H1 (cell line): ENCODE measurements around the gene CCDC86. TPM values are rescaled to one million over a fixed set of nuclear protein-coding genes. Genes with fewer than 3 reads are reported as not detected.

Experiments used
- CTCF ChIA-PET: fragments of 300-600 bp; sonication (Branson Sonifier 250); formaldehyde crosslinking; loops from one replicate; lab custom pipeline; 2021; ENCODE audit not compliant: partially characterized antibody; lab: Charles Lee
- POLR2A ChIA-PET: fragments of 300-600 bp; sonication (Branson Sonifier 250); formaldehyde crosslinking; loops from one replicate; lab custom pipeline; 2021; ENCODE audit warnings: inconsistent platforms; ENCODE audit not compliant: partially characterized antibody; lab: Charles Lee
- DNase-seq, 2 experiments: peaks; one replicate each; pipeline versions ENCODE4 v3.0.0 to v3.0.0-alpha.2; 2010 to 2022; ENCODE audit warnings: low spot score in 2 of 2, low read depth in 1 of 2, mixed read lengths in 1 of 2
- FAIRE-seq: peaks from 2 replicates; lab custom pipeline; 2011; peaks lifted over from hg19 to GRCh38; lab: Jason Lieb, UNC
- H2AFZ ChIP-seq: 2 replicates; pipeline ENCODE4 v1.8.1; 2012; ENCODE audit warnings: low read length, inconsistent platforms
- H2AK5ac ChIP-seq: 2 replicates; pipeline ENCODE4 v1.6.1; 2013; ENCODE audit warnings: low read depth, low read length
- H2BK120ac ChIP-seq: replicated peaks from 2 replicates; pipeline ENCODE3; 2013; ENCODE audit warnings: low read depth, low read length, inconsistent platforms
- H2BK12ac ChIP-seq: 2 replicates; pipeline ENCODE4 v1.6.1; 2013; ENCODE audit warnings: low read depth, low read length
- H2BK15ac ChIP-seq: 2 replicates; pipeline ENCODE4 v1.6.1; 2013; ENCODE audit warnings: low read length
- H2BK20ac ChIP-seq: 2 replicates; pipeline ENCODE4 v1.6.1; 2013; ENCODE audit warnings: low read length
- H2BK5ac ChIP-seq: 2 replicates; pipeline ENCODE4 v1.6.1; 2013; ENCODE audit warnings: low read depth, low read length
- H3K14ac ChIP-seq: 2 replicates; pipeline ENCODE4 v1.6.1; 2013; ENCODE audit warnings: inconsistent platforms; ENCODE audit not compliant: insufficient read length
- H3K18ac ChIP-seq: 2 replicates; pipeline ENCODE4 v1.6.1; 2013; ENCODE audit warnings: low read length; ENCODE audit errors: extremely low read depth
- H3K23ac ChIP-seq: 2 replicates; pipeline ENCODE4 v1.6.1; 2013; ENCODE audit warnings: inconsistent platforms; ENCODE audit not compliant: insufficient read length
- H3K23me2 ChIP-seq: 2 replicates; pipeline ENCODE4 v1.6.1; 2013; ENCODE audit warnings: low read depth, low read length
- H3K27ac ChIP-seq: 2 replicates; pipeline ENCODE4 v1.6.1; 2011; ENCODE audit warnings: low read depth, low read length, inconsistent platforms
- H3K27me3 ChIP-seq, 4 experiments: replicated peaks in 1 of 4; 1 replicate in 1 of 4; 2 replicates in 3 of 4; pipeline versions ENCODE4 v1.6.1 to v1.8.1; 2011 to 2013; ENCODE audit warnings: low read length in 3 of 4, mild to moderate bottlenecking in 3 of 4, inconsistent platforms in 2 of 4, mixed read lengths in 2 of 4, moderate library complexity in 1 of 4; ENCODE audit not compliant: control insufficient read depth in 3 of 4, insufficient read depth in 3 of 4; ENCODE audit errors: extremely low read depth in 1 of 4
- H3K36me3 ChIP-seq, 4 experiments: 2 replicates each; pipeline versions ENCODE4 v1.6.1 to v1.8.1; 2011 to 2013; ENCODE audit warnings: mild to moderate bottlenecking in 4 of 4, low read length in 3 of 4, moderate library complexity in 2 of 4, control low read depth in 1 of 4, inconsistent platforms in 1 of 4; ENCODE audit not compliant: insufficient read depth in 4 of 4, control insufficient read depth in 2 of 4
- H3K4ac ChIP-seq: replicated peaks from 2 replicates; pipeline ENCODE3; 2013; ENCODE audit warnings: low read length, low read depth, mixed read lengths, inconsistent platforms; ENCODE audit not compliant: insufficient read length
- H3K4me1 ChIP-seq, 4 experiments: replicated peaks in 1 of 4; 1 replicate in 1 of 4; 2 replicates in 3 of 4; pipeline versions ENCODE4 v1.6.1 to v1.8.1; 2011 to 2013; ENCODE audit warnings: low read length in 3 of 4, inconsistent platforms in 2 of 4, mixed read lengths in 1 of 4; ENCODE audit not compliant: insufficient read depth in 4 of 4, control insufficient read depth in 3 of 4
- H3K4me2 ChIP-seq, 2 experiments: 2 replicates each; pipeline versions ENCODE4 v1.6.1 to v1.8.1; 2011 to 2013; ENCODE audit warnings: low read depth in 2 of 2, low read length in 2 of 2, control low read depth in 1 of 2, inconsistent platforms in 1 of 2, mild to moderate bottlenecking in 1 of 2; ENCODE audit not compliant: insufficient read depth in 1 of 2
- H3K4me3 ChIP-seq, 4 experiments: fragments of 200-600, 300-600 bp in 1 of 4; sonication (generic), shearing (Covaris generic), sonication (Bioruptor Twin) in 1 of 4; 2 replicates each; pipeline versions ENCODE4 v1.5.1 to v1.8.1; 2011 to 2016; ENCODE audit warnings: low read length in 4 of 4, low read depth in 3 of 4, control low read depth in 2 of 4, inconsistent platforms in 2 of 4, mild to moderate bottlenecking in 2 of 4, mixed read lengths in 1 of 4, moderate library complexity in 1 of 4; ENCODE audit not compliant: insufficient read depth in 2 of 4; ENCODE audit errors: extremely low read depth in 1 of 4
- H3K56ac ChIP-seq: replicated peaks from 2 replicates; pipeline ENCODE3; 2013; ENCODE audit warnings: low read depth, mild to moderate bottlenecking, mixed read lengths, low read length, inconsistent platforms; ENCODE audit not compliant: insufficient read length
- H3K79me1 ChIP-seq: 2 replicates; pipeline ENCODE4 v1.6.1; 2013; ENCODE audit warnings: low read depth, low read length, control low read depth
- H3K79me2 ChIP-seq, 2 experiments: 2 replicates each; pipeline versions ENCODE4 v1.6.1 to v1.8.1; 2012 to 2013; ENCODE audit warnings: low read length in 2 of 2, mild to moderate bottlenecking in 2 of 2, inconsistent platforms in 1 of 2; ENCODE audit not compliant: insufficient read depth in 2 of 2, control insufficient read depth in 1 of 2
- H3K9ac ChIP-seq, 4 experiments: replicated peaks in 1 of 4; 1 replicate in 1 of 4; 2 replicates in 3 of 4; pipeline versions ENCODE4 v1.6.1 to v1.8.1; 2011 to 2013; ENCODE audit warnings: low read depth in 3 of 4, low read length in 3 of 4, control low read depth in 2 of 4, mild to moderate bottlenecking in 2 of 4, moderate library complexity in 2 of 4, inconsistent platforms in 1 of 4; ENCODE audit errors: extremely low read depth in 1 of 4
- H3K9me3 ChIP-seq, 2 experiments: 2 replicates each; pipeline versions ENCODE4 v1.6.1 to v1.8.1; 2012 to 2013; ENCODE audit warnings: mild to moderate bottlenecking in 2 of 2, moderate library complexity in 2 of 2, control low read depth in 1 of 2, inconsistent platforms in 1 of 2, low read depth in 1 of 2, low read length in 1 of 2, mixed read lengths in 1 of 2; ENCODE audit not compliant: insufficient read depth in 2 of 2
- H4K20me1 ChIP-seq, 2 experiments: replicated peaks in 1 of 2; 2 replicates each; pipeline versions ENCODE3 to v1.8.1; 2011 to 2013; ENCODE audit warnings: inconsistent platforms in 2 of 2, low read length in 2 of 2, mild to moderate bottlenecking in 1 of 2; ENCODE audit not compliant: insufficient read depth in 2 of 2, control insufficient read depth in 1 of 2
- H4K5ac ChIP-seq: 2 replicates; pipeline ENCODE4 v1.6.1; 2013; ENCODE audit warnings: low read length, low read depth, mixed read lengths, inconsistent platforms; ENCODE audit not compliant: insufficient read length
- H4K8ac ChIP-seq: 2 replicates; pipeline ENCODE4 v1.8.0; 2013; ENCODE audit warnings: mild to moderate bottlenecking, moderate library complexity, low read length, inconsistent platforms; ENCODE audit not compliant: insufficient read depth; ENCODE audit errors: extremely low read depth
- H4K91ac ChIP-seq: replicated peaks from 2 replicates; pipeline ENCODE3; 2013; ENCODE audit warnings: low read length, mixed read lengths, inconsistent platforms; ENCODE audit not compliant: insufficient read length
- CREB1 ChIP-seq: IDR thresholded peaks from 2 replicates; pipeline ENCODE4 v1.6.1; 2012; ENCODE audit warnings: inconsistent platforms
- E2F6 ChIP-seq: IDR thresholded peaks from 2 replicates; pipeline ENCODE4 v1.6.1; 2012; ENCODE audit warnings: inconsistent platforms
- GTF2F1 ChIP-seq: IDR thresholded peaks from 2 replicates; pipeline ENCODE4 v1.6.1; 2012; ENCODE audit warnings: low read depth, low read length, improper control_type of control experiment, borderline replicate concordance
- HDAC2 ChIP-seq, 2 experiments: fragments of 300-600 bp in 1 of 2; sonication (generic) in 1 of 2; IDR thresholded peaks; 2 replicates each; pipeline ENCODE4 v1.6.1; 2011 to 2012; ENCODE audit warnings: low read depth in 2 of 2, low read length in 2 of 2, mild to moderate bottlenecking in 2 of 2, moderate library complexity in 2 of 2, borderline replicate concordance in 1 of 2, inconsistent platforms in 1 of 2
- POLR2A ChIP-seq, 2 experiments: IDR thresholded peaks; 1 replicate in 1 of 2; 2 replicates in 1 of 2; pipeline ENCODE4 v1.6.1; 2011; ENCODE audit warnings: low read depth in 2 of 2, low read length in 2 of 2, mild to moderate bottlenecking in 2 of 2; ENCODE audit errors: control extremely low read depth in 1 of 2
- RAD21 ChIP-seq, 2 experiments: IDR thresholded peaks in 1 of 2; conservative IDR thresholded peaks in 1 of 2; 2 replicates each; pipeline ENCODE4 v1.6.1; 2011; ENCODE audit warnings: low read depth in 2 of 2, low read length in 2 of 2, improper control_type of control experiment in 1 of 2, inconsistent platforms in 1 of 2, mild to moderate bottlenecking in 1 of 2, moderate library complexity in 1 of 2
- SIRT6 ChIP-seq: IDR thresholded peaks from one replicate; pipeline ENCODE4 v1.7.1; 2012; ENCODE audit warnings: low read length, inconsistent platforms
- SP1 ChIP-seq: IDR thresholded peaks from 2 replicates; pipeline ENCODE4 v1.6.1; 2011; ENCODE audit warnings: low read depth, low read length
- SRF ChIP-seq: IDR thresholded peaks from 2 replicates; pipeline ENCODE4 v1.6.1; 2011; ENCODE audit warnings: mild to moderate bottlenecking, low read depth, low read length, moderate library complexity
- YY1 ChIP-seq: IDR thresholded peaks from 2 replicates; pipeline ENCODE4 v1.6.1; 2011; ENCODE audit warnings: low read depth, mild to moderate bottlenecking, low read length
- WGBS, 2 experiments: shearing (Covaris generic) in 1 of 2; methylation state at CpG; one replicate each; pipeline versions ENCODE4 v1.1.6 to v1.1.7; 2013 to 2015; ENCODE audit warnings: low lambda C conversion rate in 2 of 2, mixed read lengths in 2 of 2, inconsistent platforms in 1 of 2, low coverage in 1 of 2, missing lambda C conversion rate in 1 of 2; ENCODE audit not compliant: insufficient replicate concordance in 2 of 2, insufficient coverage in 1 of 2, insufficient read length in 1 of 2; ENCODE audit errors: extremely low coverage in 1 of 2, missing lambda C conversion rate in 1 of 2; 5-methylcytosine and 5-hydroxymethylcytosine counted together
- polyA plus RNA-seq, 7 experiments: library from polyadenylated mRNA; depleted of rRNA in 3 of 7; stranded (reverse) in 5 of 7; unstranded in 2 of 7; fragments of >200 nt in 5 of 7; fragments of 200-250 nt in 2 of 7; gene quantifications; 1 replicate in 5 of 7; 2 replicates in 1 of 7; 4 replicates in 1 of 7; pipeline versions ENCODE4 v1.2.1 to v1.2.3, GENCODE V29; 2011 to 2013; ENCODE audit warnings: missing spikeins in 2 of 7, mixed read lengths in 2 of 7
- total RNA-seq: library from RNA; stranded (reverse); fragmentation: NEBNext Ultra II Directional; extraction: Animal tissue kit (Norgen Biotek cat#: 25700); gene quantifications from 2 replicates; pipeline ENCODE4 v1.2.1, GENCODE V29; 2021
- TF ChIP-seq, protein P1 (sequence below), 3 experiments: IDR thresholded peaks; 1 replicate in 2 of 3; 2 replicates in 1 of 3; pipeline versions ENCODE4 v1.5.1 to v1.6.1; 2011; ENCODE audit warnings: low read length in 3 of 3, mild to moderate bottlenecking in 3 of 3, inconsistent platforms in 2 of 3, low read depth in 1 of 3, moderate library complexity in 1 of 3; ENCODE audit not compliant: insufficient read depth in 1 of 3; ENCODE audit errors: control extremely low read depth in 1 of 3

CCDC86 gene
- total and polyA plus RNA-seq, 2 of the 8 experiments (the other 6 are each of a cell fraction or from before 2014, with no cell fraction given): 37.7 to 76.4 TPM

DNA sequence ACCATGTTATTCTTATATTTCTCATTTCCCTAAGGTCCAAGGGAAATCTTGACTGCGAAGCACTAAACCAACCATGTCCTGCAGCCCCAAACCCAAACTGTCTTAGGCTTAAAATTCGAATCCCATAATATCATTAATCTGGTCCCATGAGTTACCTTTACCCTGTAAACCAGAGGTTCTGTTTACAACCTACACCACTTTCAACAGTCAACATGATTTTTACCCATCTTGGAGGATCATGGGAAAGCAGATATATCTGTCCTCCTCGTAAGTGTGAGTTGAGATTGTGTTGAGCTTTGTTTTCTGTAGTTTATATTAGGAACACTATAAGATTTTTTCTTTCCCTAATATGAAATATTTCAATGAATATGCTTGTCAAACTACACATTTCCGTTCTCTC lies 58.1 kb downstream of the CCDC86 start:
- ChIA-PET CTCF (interaction anchor here (0.6 to 23.0 kb wide), 37 partner anchors 8 to 457 kb away, joined by 3 to 522 read pairs (median 4); partner anchors contain the start of genes PTGDR2, TMEM109 and ZP1), POLR2A (interaction anchor here (1.5 to 1.6 kb wide), 3 partner anchors 10 to 49 kb away, joined by 3 to 8 read pairs (median 4); no protein-coding TSS in a partner anchor)
- Histone ChIP-seq H3K56ac (no peak overlapping the region), H2BK20ac (no peak overlapping the region), H3K18ac (no peak overlapping the region), H4K8ac (no peak overlapping the region), H4K91ac (no peak overlapping the region), H2BK120ac (no peak overlapping the region), H3K4me3 (no peak overlapping the region), H2BK15ac (no peak overlapping the region), H3K36me3 (peaks cover 34 to 81% (median 74%) of the 10 kb centered on the region in 4 experiments), H3K4ac (no peak overlapping the region), H4K5ac (no peak overlapping the region), H3K4me2 (no peak overlapping the region), H2BK5ac (no peak overlapping the region), H3K27ac (no peak overlapping the region), H2BK12ac (no peak overlapping the region), H3K9ac (no peak overlapping the region), H2AK5ac (no peak overlapping the region), H3K79me2 (peaks cover 13 to 30% of the 10 kb centered on the region in 2 experiments), H3K27me3 (no peaks in the 10 kb centered on the region), H3K4me1 (peaks cover under 1 to 6% (median under 1%) of the 10 kb centered on the region in 4 experiments; a peak in 3 of 7 replicates), H3K23ac (no peak overlapping the region), H3K14ac (no peak overlapping the region), H4K20me1 (peaks cover 10 to 30% of the 10 kb centered on the region in 2 experiments), H3K9me3 (no peaks in the 10 kb centered on the region), H2AFZ (no peak overlapping the region), H3K23me2 (no peaks in the 10 kb centered on the region), H3K79me1 (peaks cover 9% of the 10 kb centered on the region)
- DNase-seq (no peak), FAIRE-seq (no peak)
- 66% methylated on average over 4 of the region's 4 CpGs; no CpG with 5 or more reads in 1 of the 2 experiments for WGBS, 2 experiments
- TF ChIP-seq GTF2F1: no peak
- no peak for TF ChIP-seq SIRT6
- TF ChIP-seq E2F6: no peak
- TF ChIP-seq YY1: no peak
- no peak for TF ChIP-seq SRF
- TF ChIP-seq, protein P1, sequence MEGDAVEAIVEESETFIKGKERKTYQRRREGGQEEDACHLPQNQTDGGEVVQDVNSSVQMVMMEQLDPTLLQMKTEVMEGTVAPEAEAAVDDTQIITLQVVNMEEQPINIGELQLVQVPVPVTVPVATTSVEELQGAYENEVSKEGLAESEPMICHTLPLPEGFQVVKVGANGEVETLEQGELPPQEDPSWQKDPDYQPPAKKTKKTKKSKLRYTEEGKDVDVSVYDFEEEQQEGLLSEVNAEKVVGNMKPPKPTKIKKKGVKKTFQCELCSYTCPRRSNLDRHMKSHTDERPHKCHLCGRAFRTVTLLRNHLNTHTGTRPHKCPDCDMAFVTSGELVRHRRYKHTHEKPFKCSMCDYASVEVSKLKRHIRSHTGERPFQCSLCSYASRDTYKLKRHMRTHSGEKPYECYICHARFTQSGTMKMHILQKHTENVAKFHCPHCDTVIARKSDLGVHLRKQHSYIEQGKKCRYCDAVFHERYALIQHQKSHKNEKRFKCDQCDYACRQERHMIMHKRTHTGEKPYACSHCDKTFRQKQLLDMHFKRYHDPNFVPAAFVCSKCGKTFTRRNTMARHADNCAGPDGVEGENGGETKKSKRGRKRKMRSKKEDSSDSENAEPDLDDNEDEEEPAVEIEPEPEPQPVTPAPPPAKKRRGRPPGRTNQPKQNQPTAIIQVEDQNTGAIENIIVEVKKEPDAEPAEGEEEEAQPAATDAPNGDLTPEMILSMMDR (IDR thresholded peaks at IDR 0.05; ENCODE audit: control extremely low read depth in 1 of 3, insufficient read depth in 1 of 3, low read depth in 1 of 3, low read length in 3 of 3): no peak
- no peak for TF ChIP-seq CREB1
- no peak for TF ChIP-seq POLR2A (IDR thresholded peaks at IDR 0.05; ENCODE audit: control extremely low read depth in 1 of 2, low read depth in 2 of 2, low read length in 2 of 2)
- no peak for TF ChIP-seq HDAC2 (IDR thresholded peaks at IDR 0.05; ENCODE audit: borderline replicate concordance in 1 of 2, low read depth in 2 of 2, low read length in 2 of 2)
- TF ChIP-seq SP1: no peak
- TF ChIP-seq RAD21 (IDR thresholded peaks at IDR 0.05 in 1 of 2, conservative IDR thresholded peaks at IDR 0.05 in 1 of 2; ENCODE audit: low read depth in 2 of 2, low read length in 2 of 2): no peak
